Left lung (tissue), 10 donors: ENCODE results near the gene ACAD10. TPM values are rescaled to one million over a fixed set of nuclear protein-coding genes. Genes with fewer than 3 reads are reported as not detected.
"Not testable (repeated sequence)": the region's sequence is repeated elsewhere in the genome, so short reads cannot be mapped to it uniquely, and the experiment has no call there.

ENCODE experiments used
- ATAC-seq: fragments of 200-7000 bp; cut with Tn5 transposase; one replicate; pipeline ENCODE4 v1.9.1; 2020; ENCODE audit warnings: moderate library complexity
- DNase-seq, 4 donors: peaks; one replicate each; pipeline ENCODE4 v3.0.0-alpha.2; 2013 to 2020
- H3K27ac ChIP-seq, 2 donors: fragments of 200-600 bp; sonication (generic) in 1 of 2; one replicate each; pipeline versions ENCODE4 v1.5.0 to v1.8.0; 2020 to 2021
- H3K27me3 ChIP-seq, 2 donors: fragments of 200-600 bp; sonication (generic) in 1 of 2; one replicate each; pipeline versions ENCODE4 v1.5.0 to v1.8.0; 2020 to 2021
- H3K36me3 ChIP-seq, 2 donors: fragments of 200-600 bp; sonication (generic) in 1 of 2; one replicate each; pipeline versions ENCODE4 v1.5.0 to v1.8.0; 2020 to 2021
- H3K4me1 ChIP-seq, 2 donors: fragments of 200-600 bp; one replicate each; pipeline ENCODE4 v1.8.0; 2021
- H3K4me3 ChIP-seq, 2 donors: fragments of 200-600 bp; sonication (generic) in 1 of 2; one replicate each; pipeline versions ENCODE4 v1.5.0 to v1.8.0; 2020 to 2021; ENCODE audit warnings: mild to moderate bottlenecking in 1 of 2
- H3K9me3 ChIP-seq, 2 donors: fragments of 200-600 bp; sonication (generic) in 1 of 2; one replicate each; pipeline versions ENCODE4 v1.5.0 to v1.8.0; 2020 to 2021
- CTCF ChIP-seq, 2 donors: fragments of 200-600 bp; sonication (generic) in 1 of 2; IDR thresholded peaks; one replicate each; pipeline versions ENCODE4 v1.5.0 to v1.8.0; 2021; ENCODE audit warnings: antibody characterized with exemption in 2 of 2
- intact Hi-C, 2 donors: fragments of 100-400 bp; cut with DNase I; formaldehyde crosslinking; loops; one replicate each; pipeline versions ENCODE4 v1.11.2 to v1.14.2; 2022
- polyA plus RNA-seq, 6 donors: library from polyadenylated mRNA; unstranded; fragments of 120-200 nt; gene quantifications; one replicate each; pipeline ENCODE4 v1.2.1, GENCODE V29; 2013; ENCODE audit not compliant: insufficient read length in 6 of 6
- total RNA-seq, 2 donors: library from RNA; stranded (reverse); fragmentation: NEBNext Ultra II Directional; extraction: Animal tissue kit (Norgen Biotek cat#: 25700); gene quantifications; one replicate each; pipeline ENCODE4 v1.2.1, GENCODE V29; 2021
- donor health status: DM: no; HTN: yes; CAD: no.
- donor health status: DM: no; HTN: no; CAD: no.

ACAD10 gene
- total and polyA plus RNA-seq, 8 donors = 19.8 to 44.3 (median 36.9) TPM

GRCh38 chr12:111672822-111673381, 13.0 kb upstream of the ACAD10 start:
- Histone ChIP-seq H3K9me3 (no peaks in the 10 kb centered on the region), H3K27me3 (no peaks in the 10 kb centered on the region), H3K36me3 (peaks cover 0 to 98% of the 10 kb centered on the region in 2 donors), H3K4me3 (no peak overlapping the region), H3K27ac (peak overlapping the region in 1 of 2 donors; percentile 41), H3K4me1 (no peaks in the 10 kb centered on the region)
- intact Hi-C loops = no loop called here
- ATAC-seq = peak; percentile 89
- TF ChIP-seq CTCF (IDR thresholded peaks at IDR 0.05) = no peak
- DNase-seq = no peak

- H3K27ac ChIP-seq = no peak overlapping the region
- intact Hi-C loops = no loop called here
- H3K27me3 ChIP-seq = no peaks in the 10 kb centered on the region
- TF ChIP-seq CTCF (IDR thresholded peaks at IDR 0.05) = peak; percentile 19 to 38
- H3K4me3 ChIP-seq = no peak overlapping the region
- H3K4me1 ChIP-seq = no peaks in the 10 kb centered on the region
- no peaks in the 10 kb centered on the region for H3K9me3 ChIP-seq
- peak in 1 of 4 donors; percentile 22 for DNase-seq
- peak; percentile 57 for ATAC-seq
- peaks cover 0 to 98% of the 10 kb centered on the region in 2 donors for H3K36me3 ChIP-seq
These were observed 12.3 kb upstream of the ACAD10 start for GRCh38 chr12:111673503-111673902.

- no peak for TF ChIP-seq CTCF (IDR thresholded peaks at IDR 0.05)
- ATAC-seq = no peak
These were observed 8.7 kb upstream of the ACAD10 start for GRCh38 chr12:111677186-111677585.

GRCh38 chr12:111684485-111685198, 1.2 kb upstream of the ACAD10 start:
- Histone ChIP-seq H3K4me1 (peaks cover 14 to 32% of the 10 kb centered on the region in 2 donors), H3K4me3 (peak overlapping the region; percentile 90 to 95), H3K36me3 (peaks cover 0 to 37% of the 10 kb centered on the region in 2 donors)
- H3K27me3 ChIP-seq, ATAC-seq, DNase-seq, H3K27ac ChIP-seq, intact Hi-C loops, H3K9me3 ChIP-seq: not testable (repeated sequence)

More at GRCh38 chr12:111677186-111677585, 8.7 kb upstream of the ACAD10 start:
- intact Hi-C loops = no loop called here
- Histone ChIP-seq H3K9me3 (no peaks in the 10 kb centered on the region), H3K4me1 (no peaks in the 10 kb centered on the region), H3K27ac (no peak overlapping the region), H3K4me3 (no peak overlapping the region), H3K27me3 (no peaks in the 10 kb centered on the region), H3K36me3 (peaks cover 0 to 98% of the 10 kb centered on the region in 2 donors)
- no peak for DNase-seq

DNA sequence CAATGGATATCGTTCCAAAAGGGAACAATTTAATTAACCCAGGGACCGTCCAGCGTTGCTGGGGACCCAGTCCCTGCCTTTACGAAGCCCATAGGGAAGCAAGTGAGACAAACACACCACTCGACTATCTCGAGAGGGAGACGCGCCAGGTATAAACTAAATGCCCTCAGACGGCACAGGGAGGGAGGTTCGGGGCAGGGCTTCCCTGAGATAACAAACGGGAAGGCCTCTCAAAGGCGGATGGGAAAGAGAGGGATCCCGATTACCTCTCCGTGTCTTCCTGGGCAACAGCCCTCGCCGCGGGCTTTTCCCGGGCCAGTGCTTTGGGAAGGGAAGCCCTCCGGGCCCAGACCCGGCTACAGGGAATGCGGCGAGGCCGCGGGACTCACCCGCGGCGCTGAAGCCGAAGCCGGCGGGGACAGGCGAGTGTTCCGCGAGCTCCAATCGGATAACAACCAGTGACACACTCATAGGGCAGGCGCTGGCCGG, 487 bp upstream of the ACAD10 start:
- Histone ChIP-seq H3K36me3 (peaks cover 0 to 30% of the 10 kb centered on the region in 2 donors), H3K4me3 (peak overlapping the region; percentile 90 to 95), H3K4me1 (peaks cover 14 to 32% of the 10 kb centered on the region in 2 donors), H3K27ac (peak overlapping the region; percentile 71 to 87), H3K9me3 (no peaks in the 10 kb centered on the region), H3K27me3 (no peaks in the 10 kb centered on the region)
- ATAC-seq = peak; percentile 23
- peak in 1 of 4 donors; percentile 32 for DNase-seq
- TF ChIP-seq CTCF (IDR thresholded peaks at IDR 0.05) = no peak
- intact Hi-C loops = no loop called here
